VCaP (cell line): ENCODE measurements around the gene SYNPO.

Experiments
- H3K27ac ChIP-seq: fragments of 450-650 bp; 2 replicates; pipeline ENCODE4 v1.5.1; 2017
- TF ChIP-seq, protein P1 (sequence below): fragments of 450-650 bp; conservative IDR thresholded peaks from 2 replicates; pipeline ENCODE4 v1.5.1; 2017; ENCODE audit warnings: mild to moderate bottlenecking, moderate library complexity

The SYNPO gene

DNA sequence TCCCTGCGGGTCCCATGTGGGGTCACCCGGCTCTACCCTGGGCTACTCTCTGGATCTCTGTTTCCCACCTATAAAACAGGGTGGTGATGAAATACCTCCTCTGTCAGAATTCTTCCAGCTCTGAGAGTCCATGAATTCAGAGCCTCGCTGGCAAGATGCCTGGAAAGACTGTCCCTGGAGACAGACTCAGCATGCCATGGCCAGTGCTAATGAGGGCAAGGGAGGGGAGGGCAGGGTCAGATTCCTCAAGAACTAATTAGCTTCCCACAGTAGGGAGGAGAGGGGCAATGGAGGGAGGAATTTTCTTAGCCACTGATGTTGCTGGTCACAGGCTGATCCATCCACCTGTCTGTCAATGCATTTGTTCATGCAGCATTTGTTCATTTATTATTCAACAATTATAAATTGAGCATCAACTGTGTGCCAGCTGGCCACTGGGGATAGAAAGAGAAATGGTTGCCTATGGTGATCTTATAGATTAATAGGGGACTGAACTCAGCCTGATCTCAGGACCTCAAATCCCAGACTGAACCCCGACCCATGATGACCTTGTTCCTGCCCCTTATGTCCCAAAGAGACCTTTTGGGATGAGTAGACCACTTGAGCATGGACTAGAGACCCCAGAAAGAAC is 4.7 kb downstream of the SYNPO start:
- TF ChIP-seq, protein P1, sequence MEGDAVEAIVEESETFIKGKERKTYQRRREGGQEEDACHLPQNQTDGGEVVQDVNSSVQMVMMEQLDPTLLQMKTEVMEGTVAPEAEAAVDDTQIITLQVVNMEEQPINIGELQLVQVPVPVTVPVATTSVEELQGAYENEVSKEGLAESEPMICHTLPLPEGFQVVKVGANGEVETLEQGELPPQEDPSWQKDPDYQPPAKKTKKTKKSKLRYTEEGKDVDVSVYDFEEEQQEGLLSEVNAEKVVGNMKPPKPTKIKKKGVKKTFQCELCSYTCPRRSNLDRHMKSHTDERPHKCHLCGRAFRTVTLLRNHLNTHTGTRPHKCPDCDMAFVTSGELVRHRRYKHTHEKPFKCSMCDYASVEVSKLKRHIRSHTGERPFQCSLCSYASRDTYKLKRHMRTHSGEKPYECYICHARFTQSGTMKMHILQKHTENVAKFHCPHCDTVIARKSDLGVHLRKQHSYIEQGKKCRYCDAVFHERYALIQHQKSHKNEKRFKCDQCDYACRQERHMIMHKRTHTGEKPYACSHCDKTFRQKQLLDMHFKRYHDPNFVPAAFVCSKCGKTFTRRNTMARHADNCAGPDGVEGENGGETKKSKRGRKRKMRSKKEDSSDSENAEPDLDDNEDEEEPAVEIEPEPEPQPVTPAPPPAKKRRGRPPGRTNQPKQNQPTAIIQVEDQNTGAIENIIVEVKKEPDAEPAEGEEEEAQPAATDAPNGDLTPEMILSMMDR = no peak
- H3K27ac ChIP-seq = no peak overlapping the region

DNA sequence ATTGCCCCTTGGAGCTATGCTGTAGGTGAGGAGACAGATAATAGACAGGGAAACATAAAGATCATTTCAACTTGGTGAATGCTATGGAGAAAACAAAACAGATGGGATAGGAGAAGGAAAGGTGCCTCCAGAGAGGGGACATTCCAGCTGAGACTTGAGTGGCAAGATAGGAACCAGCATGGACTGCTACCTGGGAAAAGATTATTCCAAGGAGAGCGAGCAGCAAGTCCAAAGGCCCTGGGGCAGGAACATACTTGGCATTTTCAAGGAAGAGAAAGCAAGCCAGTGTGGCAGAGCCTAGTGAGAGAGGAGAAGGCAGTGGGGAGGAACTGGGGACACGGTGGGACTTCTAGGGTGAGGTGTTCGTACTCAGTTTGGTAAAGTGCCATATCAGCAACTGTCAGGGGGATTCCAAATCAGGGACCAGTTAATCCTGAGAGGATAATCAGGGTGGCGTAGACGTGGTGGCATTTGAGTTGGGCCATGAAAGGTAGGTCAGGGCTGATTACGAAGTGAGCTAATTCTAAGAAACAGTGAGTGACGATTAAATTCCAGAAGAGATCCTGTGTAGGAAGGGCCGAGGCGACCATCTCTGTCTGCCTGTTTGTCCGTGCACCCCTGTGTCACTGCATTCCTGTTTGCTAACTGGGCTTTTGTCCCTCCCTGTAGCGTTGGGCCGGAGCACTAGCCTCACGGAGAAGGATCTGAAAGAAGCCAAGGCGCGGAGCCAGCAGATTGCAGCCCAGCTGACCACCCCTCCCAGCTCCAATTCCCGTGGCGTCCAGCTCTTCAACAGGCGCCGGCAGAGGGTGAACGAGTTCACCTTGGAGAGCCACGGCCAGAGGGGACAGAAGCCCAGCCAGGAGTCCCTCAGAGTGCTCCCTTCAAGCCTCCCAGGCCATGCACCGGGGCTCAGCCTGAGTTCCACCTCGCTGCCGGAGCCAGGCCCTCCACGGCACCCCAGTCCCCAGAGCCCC is 7.1 kb downstream of the SYNPO start:
- H3K27ac ChIP-seq = no peak overlapping the region
- TF ChIP-seq, protein P1 = no peak

DNA sequence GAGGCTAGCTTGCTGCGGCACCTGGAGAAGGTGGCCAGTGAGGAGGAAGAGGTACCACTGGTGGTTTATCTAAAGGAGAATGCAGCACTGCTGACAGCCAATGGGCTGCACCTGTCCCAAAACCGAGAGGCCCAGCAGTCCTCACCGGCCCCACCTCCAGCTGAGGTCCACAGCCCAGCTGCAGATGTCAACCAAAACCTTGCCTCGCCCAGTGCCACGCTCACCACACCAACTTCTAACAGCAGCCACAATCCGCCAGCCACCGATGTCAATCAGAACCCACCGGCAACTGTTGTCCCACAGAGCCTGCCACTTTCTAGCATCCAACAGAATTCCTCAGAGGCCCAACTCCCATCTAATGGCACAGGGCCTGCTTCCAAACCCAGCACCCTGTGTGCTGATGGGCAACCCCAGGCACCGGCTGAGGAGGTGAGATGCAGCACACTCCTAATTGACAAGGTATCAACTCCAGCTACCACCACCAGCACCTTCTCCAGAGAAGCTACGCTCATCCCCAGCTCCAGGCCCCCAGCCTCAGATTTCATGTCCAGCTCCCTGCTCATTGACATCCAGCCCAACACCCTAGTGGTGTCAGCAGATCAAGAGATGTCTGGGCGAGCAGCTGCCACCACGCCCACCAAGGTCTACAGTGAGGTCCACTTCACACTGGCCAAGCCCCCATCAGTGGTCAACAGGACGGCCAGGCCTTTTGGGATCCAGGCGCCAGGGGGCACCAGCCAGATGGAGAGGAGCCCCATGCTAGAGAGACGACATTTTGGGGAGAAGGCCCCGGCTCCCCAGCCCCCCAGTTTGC is 8.0 kb downstream of the SYNPO start:
- H3K27ac ChIP-seq = no peak overlapping the region

DNA sequence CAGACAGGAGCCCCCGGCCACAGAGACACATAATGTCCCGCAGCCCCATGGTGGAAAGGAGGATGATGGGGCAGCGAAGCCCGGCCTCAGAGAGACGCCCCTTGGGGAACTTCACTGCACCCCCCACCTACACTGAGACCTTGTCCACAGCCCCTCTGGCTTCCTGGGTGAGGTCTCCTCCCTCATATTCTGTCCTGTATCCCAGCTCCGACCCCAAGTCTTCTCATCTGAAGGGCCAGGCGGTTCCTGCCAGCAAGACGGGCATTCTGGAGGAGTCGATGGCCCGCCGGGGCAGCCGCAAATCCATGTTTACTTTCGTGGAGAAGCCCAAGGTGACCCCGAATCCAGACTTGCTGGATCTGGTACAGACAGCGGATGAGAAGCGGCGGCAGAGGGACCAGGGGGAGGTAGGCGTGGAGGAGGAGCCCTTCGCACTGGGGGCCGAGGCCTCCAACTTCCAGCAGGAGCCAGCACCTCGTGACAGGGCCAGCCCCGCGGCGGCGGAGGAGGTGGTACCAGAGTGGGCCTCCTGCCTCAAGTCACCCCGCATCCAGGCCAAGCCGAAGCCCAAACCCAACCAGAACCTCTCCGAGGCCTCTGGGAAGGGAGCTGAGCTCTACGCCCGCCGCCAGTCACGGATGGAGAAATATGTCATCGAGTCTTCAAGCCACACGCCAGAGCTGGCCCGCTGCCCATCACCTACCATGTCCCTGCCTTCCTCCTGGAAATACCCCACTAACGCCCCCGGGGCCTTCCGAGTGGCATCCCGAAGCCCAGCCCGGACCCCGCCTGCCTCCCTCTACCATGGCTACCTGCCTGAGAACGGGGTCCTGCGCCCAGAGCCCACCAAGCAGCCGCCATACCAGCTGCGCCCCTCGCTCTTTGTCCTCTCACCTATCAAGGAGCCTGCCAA is 8.9 kb downstream of the SYNPO start:
- H3K27ac ChIP-seq = no peak overlapping the region

More for the DNA sequence above, 8.0 kb downstream of the SYNPO start:
- TF ChIP-seq, protein P1 = no peak

DNA sequence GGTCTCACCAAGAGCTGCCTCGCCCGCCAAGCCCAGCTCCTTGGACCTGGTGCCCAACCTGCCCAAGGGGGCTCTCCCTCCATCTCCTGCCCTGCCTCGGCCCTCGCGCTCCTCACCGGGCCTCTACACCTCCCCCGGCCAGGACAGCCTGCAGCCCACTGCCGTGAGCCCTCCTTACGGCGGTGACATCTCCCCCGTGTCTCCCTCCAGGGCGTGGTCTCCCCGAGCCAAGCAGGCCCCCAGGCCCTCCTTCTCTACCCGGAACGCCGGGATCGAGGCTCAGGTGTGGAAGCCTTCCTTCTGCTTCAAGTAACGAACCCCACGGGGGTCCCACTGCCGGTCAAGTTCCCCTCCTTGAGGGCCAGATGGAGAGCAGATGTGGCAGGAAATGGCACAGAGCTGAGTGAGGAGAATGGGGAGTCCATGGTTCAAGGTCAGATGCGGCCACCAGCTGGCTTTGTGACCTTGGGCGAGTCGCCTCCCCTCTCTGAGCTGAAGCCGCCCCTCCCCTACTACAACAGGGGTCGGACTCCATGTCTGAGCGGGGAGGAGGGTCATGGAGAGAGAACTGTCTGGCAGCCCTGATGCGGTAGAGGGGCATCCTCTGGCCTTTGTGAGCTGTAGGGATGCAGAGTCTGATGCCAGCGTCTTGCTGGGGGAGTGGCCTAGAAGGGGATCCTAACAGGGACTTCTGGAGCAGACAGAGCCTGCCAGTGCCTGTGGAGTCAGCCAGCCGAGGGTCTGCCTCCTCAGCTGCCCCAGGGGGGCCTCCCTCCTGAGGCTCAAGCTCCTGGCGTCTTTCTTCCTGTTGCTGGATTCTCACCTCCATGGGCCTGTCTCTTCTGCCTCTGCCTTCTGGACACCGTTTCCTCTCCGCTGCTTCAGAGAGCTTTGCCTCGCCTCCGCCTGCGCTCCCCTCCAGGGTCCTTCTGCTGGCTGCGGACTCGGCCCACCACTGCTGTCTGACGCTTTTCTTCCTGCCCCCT is 9.9 kb downstream of the SYNPO start:
- TF ChIP-seq, protein P1 = no peak
- no peak overlapping the region for H3K27ac ChIP-seq

More for the DNA sequence above, 8.9 kb downstream of the SYNPO start:
- TF ChIP-seq, protein P1 = no peak

DNA sequence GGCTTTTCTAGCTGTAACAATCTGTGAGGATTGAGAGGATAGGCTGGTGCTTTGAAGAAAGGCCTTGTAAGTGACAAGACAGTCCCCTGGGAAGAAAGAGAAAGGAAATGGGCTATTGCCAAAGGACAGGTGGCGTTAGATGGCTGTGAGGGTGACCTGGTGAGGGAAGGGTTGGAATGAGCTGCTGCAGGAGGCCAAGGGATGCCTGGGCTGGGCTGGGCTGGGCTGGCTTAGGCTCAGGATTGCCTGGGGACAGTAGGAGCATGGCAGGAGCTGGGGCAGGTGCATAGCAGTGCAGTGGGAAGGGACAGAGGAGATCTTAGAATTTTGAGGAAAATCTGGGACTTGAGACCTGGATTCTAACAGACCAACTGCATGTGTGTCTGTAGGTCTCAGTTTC is 10.9 kb downstream of the SYNPO start:
- TF ChIP-seq, protein P1 = no peak
- no peak overlapping the region for H3K27ac ChIP-seq
